ENCODE results near the gene CRYBG1.

CRYBG1 gene

DNA sequence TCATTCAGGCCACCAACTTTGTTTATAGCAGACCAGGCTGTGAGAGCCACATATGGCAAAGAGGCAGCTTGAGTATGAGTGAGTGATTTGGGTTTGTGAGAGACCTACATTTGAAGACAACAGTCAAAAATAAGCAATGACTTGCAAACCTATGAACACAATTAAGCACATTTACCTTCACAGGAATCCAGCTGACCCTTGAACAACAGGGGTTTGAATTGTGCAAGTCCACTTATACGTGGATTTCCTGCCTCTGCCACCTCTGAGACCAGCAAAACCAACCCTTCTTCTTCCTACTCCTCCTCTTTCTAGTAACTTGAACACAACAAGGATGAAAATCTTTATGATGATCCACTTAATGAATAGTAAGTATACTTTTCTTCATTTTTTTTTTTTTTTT, 258.7 kb downstream of the CRYBG1 start:
- no peak for DNase-seq
- H3K9me3 ChIP-seq (replicated peaks; ENCODE audit: insufficient read depth, low read length): no peaks in the 10 kb centered on the region
- no peaks in the 10 kb centered on the region for H3K4me1 ChIP-seq (ENCODE audit: low read length)

DNA sequence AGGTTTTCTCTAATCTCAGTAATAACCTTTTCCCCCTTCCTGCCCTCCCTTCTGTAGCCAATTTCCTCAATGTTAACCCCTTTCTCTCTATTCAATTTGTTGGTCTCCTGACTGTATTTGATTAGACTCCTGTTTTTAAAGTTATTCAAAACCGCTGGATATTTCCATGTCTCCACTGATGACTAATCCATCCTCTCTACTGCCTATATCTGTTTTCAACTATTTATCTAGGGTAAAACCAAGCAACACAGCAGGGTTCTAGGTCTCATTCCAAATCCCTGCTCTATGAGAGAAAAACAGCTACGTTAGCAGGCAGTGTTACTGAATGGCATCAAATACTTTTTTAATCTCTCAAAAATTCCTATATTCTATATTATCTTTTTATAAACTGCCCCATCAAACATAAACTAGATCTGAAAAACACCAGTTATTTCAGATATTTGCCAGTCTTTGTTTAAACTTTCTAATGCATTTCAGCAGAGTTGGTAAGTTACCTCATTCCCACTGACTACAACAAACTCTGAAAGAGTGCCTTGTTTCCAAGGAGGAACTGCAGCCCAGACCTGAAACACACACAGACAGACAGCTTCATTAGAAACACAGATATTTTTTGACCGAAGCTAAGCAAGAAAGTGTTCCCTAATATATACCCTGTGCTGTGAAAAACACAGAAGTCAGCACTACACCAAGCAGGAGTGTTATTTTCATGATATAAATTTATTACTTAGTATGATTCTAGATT, 260.6 kb downstream of the CRYBG1 start:
- Histone ChIP-seq H3K4me3 (ENCODE audit: low read length) (no peak overlapping the region), H3K9me3 (replicated peaks; ENCODE audit: insufficient read depth, low read length) (no peaks in the 10 kb centered on the region), H2AFZ (ENCODE audit: low read length) (no peak overlapping the region), H3K36me3 (replicated peaks; ENCODE audit: insufficient read depth, low read length) (no peaks in the 10 kb centered on the region), H4K20me1 (ENCODE audit: insufficient read depth, low read length) (no peaks in the 10 kb centered on the region), H3K9me2 (replicated peaks; ENCODE audit: insufficient read depth, low read length) (no peaks in the 10 kb centered on the region), H3K9ac (ENCODE audit: low read length) (no peak overlapping the region), H3K79me2 (ENCODE audit: low read length) (no peaks in the 10 kb centered on the region), H3K4me1 (ENCODE audit: low read length) (no peaks in the 10 kb centered on the region), H3K4me2 (ENCODE audit: low read depth, low read length) (no peak overlapping the region), H3K27ac (ENCODE audit: low read length) (no peak overlapping the region), H3K27me3 (replicated peaks; ENCODE audit: insufficient read depth, low read length) (no peaks in the 10 kb centered on the region), H3F3A (ENCODE audit: insufficient read depth, low read length) (no peaks in the 10 kb centered on the region)
- DNase-seq: no peak
- TF ChIP-seq EZH2phosphoT487 (IDR thresholded peaks at IDR 0.05; ENCODE audit: low read length) (no peak), EZH2 (optimal IDR thresholded peaks at IDR 0.05; ENCODE audit: low read depth, low read length) (no peak)
- TF ChIP-seq, protein P1, sequence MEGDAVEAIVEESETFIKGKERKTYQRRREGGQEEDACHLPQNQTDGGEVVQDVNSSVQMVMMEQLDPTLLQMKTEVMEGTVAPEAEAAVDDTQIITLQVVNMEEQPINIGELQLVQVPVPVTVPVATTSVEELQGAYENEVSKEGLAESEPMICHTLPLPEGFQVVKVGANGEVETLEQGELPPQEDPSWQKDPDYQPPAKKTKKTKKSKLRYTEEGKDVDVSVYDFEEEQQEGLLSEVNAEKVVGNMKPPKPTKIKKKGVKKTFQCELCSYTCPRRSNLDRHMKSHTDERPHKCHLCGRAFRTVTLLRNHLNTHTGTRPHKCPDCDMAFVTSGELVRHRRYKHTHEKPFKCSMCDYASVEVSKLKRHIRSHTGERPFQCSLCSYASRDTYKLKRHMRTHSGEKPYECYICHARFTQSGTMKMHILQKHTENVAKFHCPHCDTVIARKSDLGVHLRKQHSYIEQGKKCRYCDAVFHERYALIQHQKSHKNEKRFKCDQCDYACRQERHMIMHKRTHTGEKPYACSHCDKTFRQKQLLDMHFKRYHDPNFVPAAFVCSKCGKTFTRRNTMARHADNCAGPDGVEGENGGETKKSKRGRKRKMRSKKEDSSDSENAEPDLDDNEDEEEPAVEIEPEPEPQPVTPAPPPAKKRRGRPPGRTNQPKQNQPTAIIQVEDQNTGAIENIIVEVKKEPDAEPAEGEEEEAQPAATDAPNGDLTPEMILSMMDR (IDR thresholded peaks at IDR 0.05; ENCODE audit: low read length): no peak

More for the DNA sequence above, 258.7 kb downstream of the CRYBG1 start:
- Histone ChIP-seq H3K27ac (ENCODE audit: low read length) (no peak overlapping the region), H3K79me2 (ENCODE audit: low read length) (no peaks in the 10 kb centered on the region), H3K9ac (ENCODE audit: low read length) (no peak overlapping the region), H3K9me2 (replicated peaks; ENCODE audit: insufficient read depth, low read length) (no peaks in the 10 kb centered on the region), H3K27me3 (replicated peaks; ENCODE audit: insufficient read depth, low read length) (no peaks in the 10 kb centered on the region), H3K36me3 (replicated peaks; ENCODE audit: insufficient read depth, low read length) (no peaks in the 10 kb centered on the region), H2AFZ (ENCODE audit: low read length) (no peak overlapping the region), H3F3A (ENCODE audit: insufficient read depth, low read length) (no peaks in the 10 kb centered on the region), H3K4me3 (ENCODE audit: low read length) (no peak overlapping the region), H3K4me2 (ENCODE audit: low read depth, low read length) (no peak overlapping the region), H4K20me1 (ENCODE audit: insufficient read depth, low read length) (no peaks in the 10 kb centered on the region)
- TF ChIP-seq EZH2phosphoT487 (IDR thresholded peaks at IDR 0.05; ENCODE audit: low read length) (no peak), EZH2 (optimal IDR thresholded peaks at IDR 0.05; ENCODE audit: low read depth, low read length) (no peak)
- TF ChIP-seq, protein P1 (IDR thresholded peaks at IDR 0.05; ENCODE audit: low read length): no peak
